ENCODE results near the gene LUC7L3. TPM values are rescaled to one million over a fixed set of nuclear protein-coding genes. Genes with fewer than 3 reads are reported as not detected.

Gene LUC7L3
- total RNA-seq, 2 experiments from 2014 or later: 116 to 126 TPM

- Histone ChIP-seq H3K27me3 (ENCODE audit: control insufficient read depth in 1 of 2, insufficient read depth in 2 of 2, low read length in 2 of 2) (no peaks in the 10 kb centered on the region), H3K4me1 (ENCODE audit: insufficient read depth, low read length) (no peaks in the 10 kb centered on the region), H3K4me3 (ENCODE audit: low read length) (no peak overlapping the region), H3K36me3 (ENCODE audit: insufficient read depth, low read length) (peaks cover 2% of the 10 kb centered on the region), H3K27ac (ENCODE audit: low read depth in 1 of 2, low read length in 2 of 2) (no peak overlapping the region), H3K9me3 (ENCODE audit: control insufficient read depth in 1 of 2, insufficient read depth in 1 of 2, low read length in 2 of 2) (no peaks in the 10 kb centered on the region)
- no peaks in the 10 kb centered on the region for H3K9me3 Mint-ChIP-seq
- ATAC-seq (ENCODE audit: poor library complexity): no peak
- ChIA-PET POLR2A (no interaction called here), CTCF (no interaction called here)
- no peaks in the 10 kb centered on the region for H3K4me1 Mint-ChIP-seq (ENCODE audit: low read depth)
- H3K4me3 Mint-ChIP-seq: no peak overlapping the region
- peaks cover 3% of the 10 kb centered on the region for H3K27me3 Mint-ChIP-seq
- TF ChIP-seq CTCF (IDR thresholded peaks at IDR 0.05): no peak
- DNase-seq: no peak
- H3K36me3 Mint-ChIP-seq (ENCODE audit: low read depth): peaks cover 1% of the 10 kb centered on the region
- no peak overlapping the region for H3K27ac Mint-ChIP-seq
- intact Hi-C loops (cut with DNase I, micrococcal nuclease): no loop called here
Measured at GRCh38 chr17:50687200-50688066, 32.0 kb upstream of the LUC7L3 start.

GRCh38 chr17:50688245-50688644 lies 31.2 kb upstream of the LUC7L3 start:
- intact Hi-C loops (cut with DNase I, micrococcal nuclease): no loop called here
- no peak for ATAC-seq (ENCODE audit: poor library complexity)
- peaks cover 10% of the 10 kb centered on the region for H3K36me3 ChIP-seq (ENCODE audit: insufficient read depth, low read length)
- H3K4me3 ChIP-seq (ENCODE audit: low read length): no peak overlapping the region
- H3K4me1 Mint-ChIP-seq (ENCODE audit: low read depth): no peaks in the 10 kb centered on the region
- CTCF ChIA-PET: no interaction called here
- peaks cover 8% of the 10 kb centered on the region for H3K36me3 Mint-ChIP-seq (ENCODE audit: low read depth)
- POLR2A ChIA-PET: no interaction called here
- H3K27me3 ChIP-seq (ENCODE audit: control insufficient read depth in 1 of 2, insufficient read depth in 2 of 2, low read length in 2 of 2): no peaks in the 10 kb centered on the region
- H3K4me1 ChIP-seq (ENCODE audit: insufficient read depth, low read length): no peaks in the 10 kb centered on the region
- DNase-seq: no peak
- H3K4me3 Mint-ChIP-seq: no peak overlapping the region
- H3K9me3 Mint-ChIP-seq: no peaks in the 10 kb centered on the region
- no peaks in the 10 kb centered on the region for H3K27me3 Mint-ChIP-seq
- H3K27ac Mint-ChIP-seq: no peak overlapping the region
- no peak overlapping the region for H3K27ac ChIP-seq (ENCODE audit: low read depth in 1 of 2, low read length in 2 of 2)
- TF ChIP-seq CTCF (IDR thresholded peaks at IDR 0.05): no peak
- no peaks in the 10 kb centered on the region for H3K9me3 ChIP-seq (ENCODE audit: control insufficient read depth in 1 of 2, insufficient read depth in 1 of 2, low read length in 2 of 2)

GRCh38 chr17:50689251-50689650 lies 30.2 kb upstream of the LUC7L3 start:
- H3K4me3 ChIP-seq (ENCODE audit: low read length): no peak overlapping the region
- Mint-ChIP-seq H3K9me3 (no peaks in the 10 kb centered on the region), H3K36me3 (ENCODE audit: low read depth) (peaks cover 15% of the 10 kb centered on the region), H3K27me3 (no peaks in the 10 kb centered on the region), H3K27ac (no peak overlapping the region), H3K4me1 (ENCODE audit: low read depth) (no peaks in the 10 kb centered on the region), H3K4me3 (no peak overlapping the region)
- ATAC-seq (ENCODE audit: poor library complexity) (no peak), DNase-seq (no peak)
- no peaks in the 10 kb centered on the region for H3K4me1 ChIP-seq (ENCODE audit: insufficient read depth, low read length)
- TF ChIP-seq CTCF (IDR thresholded peaks at IDR 0.05): no peak
- H3K27me3 ChIP-seq (ENCODE audit: control insufficient read depth in 1 of 2, insufficient read depth in 2 of 2, low read length in 2 of 2): no peaks in the 10 kb centered on the region
- H3K9me3 ChIP-seq (ENCODE audit: control insufficient read depth in 1 of 2, insufficient read depth in 1 of 2, low read length in 2 of 2): no peaks in the 10 kb centered on the region
- CTCF ChIA-PET: no interaction called here
- no peak overlapping the region for H3K27ac ChIP-seq (ENCODE audit: low read depth in 1 of 2, low read length in 2 of 2)
- intact Hi-C loops (cut with DNase I, micrococcal nuclease): no loop called here
- POLR2A ChIA-PET: no interaction called here
- H3K36me3 ChIP-seq (ENCODE audit: insufficient read depth, low read length): peaks cover 17% of the 10 kb centered on the region

Measured in CD4-positive, alpha-beta T cell (primary cell).